ENCODE measurements around the gene ZNF552.
"Not testable (repeated sequence)": the region's sequence is repeated elsewhere in the genome, so short reads cannot be mapped to it uniquely, and the experiment has no call there.

DNA sequence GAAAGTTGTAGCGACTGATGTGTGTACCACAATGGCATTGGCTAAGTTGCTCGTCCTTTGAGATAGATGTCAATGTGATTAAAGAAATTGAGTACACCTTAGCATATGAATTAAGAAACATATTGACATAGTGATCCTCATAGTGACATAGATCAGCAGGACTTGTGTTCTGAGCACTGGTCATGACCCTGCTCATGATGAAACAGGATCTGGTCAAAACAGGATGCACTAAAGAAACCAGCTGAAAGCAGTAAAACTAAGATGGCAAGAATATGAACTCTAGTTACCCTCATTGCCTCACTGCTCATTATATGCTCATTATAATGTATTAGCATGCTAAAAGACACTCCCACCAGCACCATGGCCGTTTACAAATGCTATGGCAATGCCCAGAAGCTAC, 32.5 kb upstream of the ZNF552 start:
- not testable (repeated sequence) for TF ChIP-seq POLR2A, TAF1, POLR2AphosphoS5 (IDR thresholded peaks at IDR 0.05; ENCODE audit: low read depth, low read length)
